ENCODE measurements around the gene FOLR3. TPM values are rescaled to one million over a fixed set of nuclear protein-coding genes. Genes with fewer than 3 reads are reported as not detected.
A peak's percentile ranks its signal among the peaks of the same experiment; 100 is the strongest.

FOLR3 gene
- total and polyA plus RNA-seq, 9 of the 15 experiments (the other 6 are each of a cell fraction or from before 2014, with no cell fraction given), result not detected

- 0 out of 2 replicates have a peak, but pooled peaks have one; percentile 36 for TF ChIP-seq HSF4 (CRISPR knock-in tag; IDR thresholded peaks at IDR 0.05; ENCODE audit: borderline replicate concordance)
- TF ChIP-seq ZFPM2 (CRISPR knock-in tag; IDR thresholded peaks at IDR 0.05), result no peak
- TF ChIP-seq PHB (CRISPR knock-in tag; IDR thresholded peaks at IDR 0.05), result peak; percentile 70; the same call in 1 of the 2 replicates
- peak; percentile 91 for TF ChIP-seq POLR2A (conservative IDR thresholded peaks at IDR 0.05)
- peak; percentile 58 for TF ChIP-seq NUFIP1 (IDR thresholded peaks at IDR 0.05; ENCODE audit: partially characterized antibody)
- TF ChIP-seq CREB5 (CRISPR knock-in tag; IDR thresholded peaks at IDR 0.05), result 0 out of 2 replicates have a peak, but pooled peaks have one; percentile 57
- TF ChIP-seq MCM3 (IDR thresholded peaks at IDR 0.05), result no peak
- TF ChIP-seq POLR2AphosphoS5 (IDR thresholded peaks at IDR 0.05; ENCODE audit: control insufficient read depth, insufficient read depth, low read depth, low read length), result peak; percentile 74; the same call in 1 of the 2 replicates
- TF ChIP-seq ARID3B (CRISPR knock-in tag; IDR thresholded peaks at IDR 0.05; ENCODE audit: borderline replicate concordance), result no peak
- TF ChIP-seq RUNX1 (IDR thresholded peaks at IDR 0.05; ENCODE audit: low read depth), result no peak
- TF ChIP-seq PBX2 (CRISPR knock-in tag; IDR thresholded peaks at IDR 0.05; ENCODE audit: low read depth), result no peak
- TF ChIP-seq PBX2 (tag; conservative IDR thresholded peaks at IDR 0.05; ENCODE audit: low read depth), result 0 out of 2 replicates have a peak, but pooled peaks have one; percentile 22
- TF ChIP-seq ARNT (IDR thresholded peaks at IDR 0.05), result peak; percentile 31 to 48; a peak in 1 of 4 replicates
- no peak; the same call in 1 of the 2 replicates for TF ChIP-seq CGGBP1 (CRISPR knock-in tag; IDR thresholded peaks at IDR 0.05)
- TF ChIP-seq SMARCA5 (IDR thresholded peaks at IDR 0.05), result no peak
Observed at GRCh38 chr11:72102946-72103753, 32.4 kb upstream of the FOLR3 start, which contains the start of gene LAMTOR1 (continued).
